Measurements from ENCODE around the gene HPS1.
"Not testable (repeated sequence)": the region's sequence is repeated elsewhere in the genome, so short reads cannot be mapped to it uniquely, and the experiment has no call there.

HPS1 gene

DNA sequence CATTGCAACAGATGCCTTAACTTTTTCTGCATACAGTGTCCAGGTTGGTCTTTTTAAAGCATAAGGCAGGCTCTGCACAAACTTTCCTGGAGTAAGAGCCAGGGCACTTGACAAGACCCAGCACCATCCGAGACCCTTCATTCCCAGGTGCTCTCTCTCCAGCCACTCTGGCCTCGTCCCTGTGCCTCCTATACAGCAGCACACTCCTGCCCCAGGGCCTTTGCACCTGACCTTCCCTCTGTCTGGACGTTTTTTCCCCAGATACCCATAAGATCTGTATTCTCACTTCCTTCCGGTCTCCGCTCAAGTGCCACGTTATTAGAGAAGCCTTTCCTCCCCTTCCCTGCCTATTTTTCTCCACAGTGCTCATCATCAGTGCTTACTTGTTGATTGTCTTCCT lies 57.3 kb downstream of the HPS1 start:
- Histone ChIP-seq H3K36me3 (no peaks in the 10 kb centered on the region), H3K27me3 (ENCODE audit: insufficient read depth, low read depth, severe bottlenecking) (no peaks in the 10 kb centered on the region), H3K4me3 (ENCODE audit: low read depth, low read length) (no peak overlapping the region), H3K9me3 (ENCODE audit: severe bottlenecking) (no peaks in the 10 kb centered on the region), H3K27ac (no peak overlapping the region)
- DNase-seq = no peak
- TF ChIP-seq, protein P1, sequence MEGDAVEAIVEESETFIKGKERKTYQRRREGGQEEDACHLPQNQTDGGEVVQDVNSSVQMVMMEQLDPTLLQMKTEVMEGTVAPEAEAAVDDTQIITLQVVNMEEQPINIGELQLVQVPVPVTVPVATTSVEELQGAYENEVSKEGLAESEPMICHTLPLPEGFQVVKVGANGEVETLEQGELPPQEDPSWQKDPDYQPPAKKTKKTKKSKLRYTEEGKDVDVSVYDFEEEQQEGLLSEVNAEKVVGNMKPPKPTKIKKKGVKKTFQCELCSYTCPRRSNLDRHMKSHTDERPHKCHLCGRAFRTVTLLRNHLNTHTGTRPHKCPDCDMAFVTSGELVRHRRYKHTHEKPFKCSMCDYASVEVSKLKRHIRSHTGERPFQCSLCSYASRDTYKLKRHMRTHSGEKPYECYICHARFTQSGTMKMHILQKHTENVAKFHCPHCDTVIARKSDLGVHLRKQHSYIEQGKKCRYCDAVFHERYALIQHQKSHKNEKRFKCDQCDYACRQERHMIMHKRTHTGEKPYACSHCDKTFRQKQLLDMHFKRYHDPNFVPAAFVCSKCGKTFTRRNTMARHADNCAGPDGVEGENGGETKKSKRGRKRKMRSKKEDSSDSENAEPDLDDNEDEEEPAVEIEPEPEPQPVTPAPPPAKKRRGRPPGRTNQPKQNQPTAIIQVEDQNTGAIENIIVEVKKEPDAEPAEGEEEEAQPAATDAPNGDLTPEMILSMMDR (IDR thresholded peaks at IDR 0.05; ENCODE audit: low read depth, low read length) = no peak

- Histone ChIP-seq H3K27ac (no peak overlapping the region), H3K27me3 (ENCODE audit: insufficient read depth, low read depth, severe bottlenecking) (no peaks in the 10 kb centered on the region), H3K4me3 (ENCODE audit: low read depth, low read length) (no peak overlapping the region), H3K9me3 (ENCODE audit: severe bottlenecking) (no peaks in the 10 kb centered on the region), H3K36me3 (no peaks in the 10 kb centered on the region)
- no peak for DNase-seq
- TF ChIP-seq, protein P1 (IDR thresholded peaks at IDR 0.05; ENCODE audit: low read depth, low read length) = no peak
These were observed 58.6 kb downstream of the HPS1 start for GRCh38 chr10:98388101-98388655.

GRCh38 chr10:98384531-98385133 lies 62.1 kb downstream of the HPS1 start:
- TF ChIP-seq, protein P1 (IDR thresholded peaks at IDR 0.05; ENCODE audit: low read depth, low read length) = no peak
- no peak for DNase-seq

GRCh38 chr10:98383869-98384268 lies 62.9 kb downstream of the HPS1 start:
- DNase-seq = no peak
- Histone ChIP-seq H3K27me3 (ENCODE audit: insufficient read depth, low read depth, severe bottlenecking) (no peaks in the 10 kb centered on the region), H3K9me3 (ENCODE audit: severe bottlenecking) (no peaks in the 10 kb centered on the region), H3K36me3 (no peaks in the 10 kb centered on the region), H3K27ac (no peak overlapping the region), H3K4me3 (ENCODE audit: low read depth, low read length) (no peak overlapping the region)
- TF ChIP-seq, protein P1 (IDR thresholded peaks at IDR 0.05; ENCODE audit: low read depth, low read length) = no peak

More at GRCh38 chr10:98384531-98385133, 62.1 kb downstream of the HPS1 start:
- H3K4me3 ChIP-seq (ENCODE audit: low read depth, low read length) = no peak overlapping the region
- no peaks in the 10 kb centered on the region for H3K27me3 ChIP-seq (ENCODE audit: insufficient read depth, low read depth, severe bottlenecking)
- H3K9me3 ChIP-seq (ENCODE audit: severe bottlenecking) = no peaks in the 10 kb centered on the region
- no peaks in the 10 kb centered on the region for H3K36me3 ChIP-seq
- no peak overlapping the region for H3K27ac ChIP-seq

GRCh38 chr10:98383134-98383667 lies 63.5 kb downstream of the HPS1 start:
- not testable (repeated sequence) for H3K27ac ChIP-seq; H3K27me3 ChIP-seq (ENCODE audit: insufficient read depth, low read depth, severe bottlenecking); H3K36me3 ChIP-seq; DNase-seq; H3K9me3 ChIP-seq (ENCODE audit: severe bottlenecking); H3K4me3 ChIP-seq (ENCODE audit: low read depth, low read length)

GRCh38 chr10:98382691-98383101 lies 64.0 kb downstream of the HPS1 start:
- no peak overlapping the region for H3K4me3 ChIP-seq (ENCODE audit: low read depth, low read length)
- no peaks in the 10 kb centered on the region for H3K36me3 ChIP-seq
- TF ChIP-seq, protein P1 (IDR thresholded peaks at IDR 0.05; ENCODE audit: low read depth, low read length) = no peak
- no peak overlapping the region for H3K27ac ChIP-seq
- no peaks in the 10 kb centered on the region for H3K9me3 ChIP-seq (ENCODE audit: severe bottlenecking)
- H3K27me3 ChIP-seq (ENCODE audit: insufficient read depth, low read depth, severe bottlenecking) = no peaks in the 10 kb centered on the region
- no peak for DNase-seq

Measured in WERI-Rb-1 (cell line).